HepG2 (cell line): Measurements from ENCODE around the gene RRAD.

Experiments used
- BRF2 ChIP-seq: sonication (generic); formaldehyde crosslinking; IDR thresholded peaks from 2 replicates; pipeline ENCODE4 v1.8.1; 2022; ENCODE audit warnings: mild to moderate bottlenecking, missing genetic modification reagents
- CERS6 ChIP-seq: sonication (generic); formaldehyde crosslinking; IDR thresholded peaks from 2 replicates; pipeline ENCODE4 v1.5.0; 2020; ENCODE audit warnings: missing genetic modification reagents
- ESRRA ChIP-seq: sonication (generic); formaldehyde crosslinking; IDR thresholded peaks from 2 replicates; pipeline ENCODE4 v1.5.1; 2020; ENCODE audit warnings: mild to moderate bottlenecking, low read depth, missing genetic modification reagents
- KLF6 ChIP-seq: IDR thresholded peaks from 2 replicates; pipeline ENCODE4 v1.8.0; 2016; ENCODE audit warnings: missing biosample characterization, missing genetic modification reagents
- NFAT5 ChIP-seq: sonication (generic); formaldehyde crosslinking; IDR thresholded peaks from 2 replicates; pipeline ENCODE4 v1.4.0; 2020; ENCODE audit warnings: missing genetic modification reagents
- NKX3-1 ChIP-seq: sonication (generic); formaldehyde crosslinking; IDR thresholded peaks from 2 replicates; pipeline ENCODE4 v1.5.0; 2020; ENCODE audit warnings: missing genetic modification reagents
- POLR2AphosphoS5 ChIP-seq: IDR thresholded peaks from 2 replicates; pipeline ENCODE4 v1.6.1; 2012; ENCODE audit warnings: low read depth, low read length
- USF2 ChIP-seq, 2 experiments: sonication (generic) in 1 of 2; formaldehyde crosslinking in 1 of 2; IDR thresholded peaks; 2 replicates each; pipeline versions ENCODE4 v1.5.1 to v1.6.1; 2011 to 2020; ENCODE audit warnings: borderline replicate concordance in 1 of 2, low read depth in 1 of 2, low read length in 1 of 2, mild to moderate bottlenecking in 1 of 2, missing genetic modification reagents in 1 of 2, moderate library complexity in 1 of 2
- ZNF292 ChIP-seq: sonication (generic); formaldehyde crosslinking; IDR thresholded peaks from 2 replicates; pipeline ENCODE4 v1.8.1; 2022; ENCODE audit warnings: mild to moderate bottlenecking, low read depth, missing genetic modification reagents, borderline replicate concordance
- ZNF468 ChIP-seq: sonication (generic); formaldehyde crosslinking; IDR thresholded peaks from 2 replicates; pipeline ENCODE4 v1.8.0; 2022; ENCODE audit warnings: mild to moderate bottlenecking, moderate library complexity, missing genetic modification reagents
- ZNF7 ChIP-seq: IDR thresholded peaks from 2 replicates; pipeline ENCODE4 v1.6.1; 2016; ENCODE audit warnings: missing biosample characterization, missing genetic modification reagents
- ZNF776 ChIP-seq: sonication (generic); formaldehyde crosslinking; IDR thresholded peaks from 2 replicates; pipeline ENCODE4 v1.4.0; 2020; ENCODE audit warnings: mild to moderate bottlenecking, missing genetic modification reagents

- no peak for TF ChIP-seq USF2 (IDR thresholded peaks at IDR 0.05; ENCODE audit: low read depth, low read length)
- no peak for TF ChIP-seq USF2 (CRISPR knock-in tag; IDR thresholded peaks at IDR 0.05; ENCODE audit: borderline replicate concordance)
- TF ChIP-seq ZNF292 (CRISPR knock-in tag): no peak
- TF ChIP-seq CERS6: no peak
- TF ChIP-seq POLR2AphosphoS5: no peak
- TF ChIP-seq ZNF776 (CRISPR knock-in tag): no peak
- TF ChIP-seq ESRRA (CRISPR knock-in tag): no peak
- no peak for TF ChIP-seq BRF2 (CRISPR knock-in tag)
- TF ChIP-seq KLF6 (CRISPR knock-in tag): no peak
- no peak for TF ChIP-seq ZNF7 (CRISPR knock-in tag)
- TF ChIP-seq ZNF468: no peak
- TF ChIP-seq NKX3-1 (CRISPR knock-in tag): no peak
- no peak for TF ChIP-seq NFAT5
These were observed 29.3 kb downstream of the RRAD start for GRCh38 chr16:66895999-66896398.
